ENCODE measurements around the gene XNDC1N. TPM values are rescaled to one million over a fixed set of nuclear protein-coding genes. Genes with fewer than 3 reads are reported as not detected.
"Not testable (repeated sequence)": the region's sequence is repeated elsewhere in the genome, so short reads cannot be mapped to it uniquely, and the experiment has no call there.

The XNDC1N gene
- polyA plus RNA-seq, 3 donors: 1.5 to 2.2 (median 1.7) TPM

DNA sequence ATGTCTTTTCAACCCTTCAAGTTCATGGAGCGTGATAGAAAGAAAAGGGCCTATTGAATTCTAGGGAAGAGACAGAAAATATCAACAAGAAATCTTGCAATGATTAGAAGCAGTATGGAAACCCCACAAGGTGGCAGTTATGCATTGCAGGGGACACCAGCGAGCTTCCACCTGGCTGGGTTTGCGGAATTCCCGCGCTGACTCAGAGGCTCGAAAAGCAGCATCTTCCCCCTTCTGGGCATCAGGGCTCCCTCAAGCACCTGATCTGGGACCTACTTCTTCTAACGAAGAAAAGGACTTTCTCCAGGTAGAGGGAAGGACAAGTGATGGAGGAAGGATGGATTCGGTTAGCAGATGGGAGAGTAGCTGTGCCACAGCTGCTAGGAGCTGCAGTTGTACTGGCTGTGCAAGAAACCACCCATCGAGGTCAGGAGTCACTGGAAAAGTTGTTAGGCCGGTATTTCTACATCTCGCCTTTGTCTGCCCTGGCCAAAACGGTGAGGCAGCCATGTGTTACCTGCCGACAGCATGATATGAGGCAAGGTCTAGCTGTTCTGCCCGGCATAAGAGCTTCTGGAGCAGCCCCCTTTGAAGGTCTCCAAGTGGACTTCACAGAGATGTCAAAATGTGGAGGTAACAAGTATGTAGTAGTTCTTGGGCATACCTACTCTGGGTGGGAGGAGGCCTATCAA, 39.1 kb downstream of the XNDC1N start:
- WGBS, 3 donors: 74 to 94% (median 90%) methylated on average over 13 to 14 of the region's 14 CpGs
- not testable (repeated sequence) for H3K27ac ChIP-seq (ENCODE audit: low read depth, low read length)

DNA sequence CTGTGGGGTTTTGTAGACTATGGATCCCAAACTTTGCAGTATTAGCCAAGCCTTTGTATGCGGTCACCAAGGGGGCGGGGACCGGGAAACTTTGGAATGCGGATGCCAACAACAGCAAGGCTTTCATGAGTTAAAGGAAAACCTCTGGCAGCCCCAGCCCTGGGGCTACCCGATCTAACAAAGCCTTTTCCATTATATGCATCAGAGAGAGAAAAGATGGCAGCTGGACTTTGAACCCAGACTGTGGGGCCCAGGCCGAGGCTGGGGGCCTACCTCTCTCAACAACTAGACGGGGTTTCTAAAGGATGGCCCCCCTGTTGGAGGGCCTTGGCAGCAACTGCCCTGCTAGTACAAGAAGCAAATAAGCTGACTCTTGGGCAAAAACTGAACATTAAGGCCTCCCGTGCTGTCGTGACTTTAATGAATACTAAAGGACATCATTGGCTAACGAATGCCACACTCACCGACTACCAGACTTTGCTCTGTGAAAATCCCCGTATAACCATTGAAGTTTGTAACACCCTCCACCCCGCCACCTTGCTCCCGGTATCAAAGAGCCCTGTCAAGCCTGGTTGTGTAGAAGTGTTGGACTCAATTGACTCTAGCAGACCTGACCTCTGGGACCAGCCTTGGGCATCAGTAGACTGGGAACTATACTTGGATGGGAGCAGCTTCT, 39.9 kb downstream of the XNDC1N start:
- not testable (repeated sequence) for H3K27ac ChIP-seq (ENCODE audit: low read depth, low read length)
- 80 to 97% (median 93%) methylated on average over 14 of the region's 14 CpGs for WGBS, 3 donors

DNA sequence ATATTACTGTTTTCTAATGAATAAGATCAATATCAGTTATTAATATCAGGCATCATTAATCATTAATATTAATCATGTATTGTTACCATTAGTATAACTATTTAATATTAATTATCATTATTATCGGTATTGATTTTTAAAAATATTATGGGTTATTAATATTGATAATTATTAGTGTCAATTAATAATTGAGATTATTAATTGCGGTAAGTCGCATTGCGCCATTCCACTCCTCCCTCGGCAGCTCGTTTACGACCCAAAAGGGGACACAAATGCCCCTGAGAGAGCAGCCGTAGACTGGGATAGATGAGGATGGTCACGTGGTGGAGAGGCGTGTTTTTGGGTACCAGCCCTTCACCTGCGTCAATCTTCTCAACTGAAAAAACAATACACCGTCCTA, 42.6 kb downstream of the XNDC1N start:
- 96 to 98% (median 96%) methylated on average over 12 of the region's 12 CpGs for WGBS, 3 donors
- H3K27ac ChIP-seq (ENCODE audit: low read depth, low read length): not testable (repeated sequence)

Other genes starting within 250 kb of the XNDC1N start
- not detected for gene DEFB108B, start 95.4 kb downstream of the XNDC1N start, polyA plus RNA-seq
- not detected for gene DEFB131B, start 50.1 kb downstream of the XNDC1N start, polyA plus RNA-seq
- 10 to 100 TPM in 2 of 3 donors, 1 to 10 TPM in 1; 7.5 to 21.8 (median 18.4) TPM for gene RNF121, start 452 bp upstream of the XNDC1N start, polyA plus RNA-seq
- gene IL18BP, start 70.3 kb upstream of the XNDC1N start, polyA plus RNA-seq: 10 to 100 TPM in 1 of 3 donors, 1 to 10 TPM in 2; 3.0 to 14.1 (median 4.7) TPM
- gene NUMA1, start 151.9 kb upstream of the XNDC1N start, polyA plus RNA-seq: 100 to 1,000 TPM in 1 of 3 donors, 10 to 100 TPM in 2; 79.0 to 132 (median 90.3) TPM
- 1 to 10 TPM; 4.3 to 6.9 (median 6.0) TPM for gene LRRC51, start 152.3 kb upstream of the XNDC1N start, polyA plus RNA-seq
- gene LAMTOR1, start 174.7 kb upstream of the XNDC1N start, polyA plus RNA-seq: 100 to 1,000 TPM in 2 of 3 donors, 10 to 100 TPM in 1; 71.4 to 181 (median 165) TPM
- not detected for gene TOMT, start 177.3 kb upstream of the XNDC1N start, polyA plus RNA-seq
- gene ANAPC15, start 184.1 kb upstream of the XNDC1N start, polyA plus RNA-seq: 10 to 100 TPM; 26.8 to 46.9 (median 42.3) TPM
- gene FOLR3, start 207.1 kb upstream of the XNDC1N start, polyA plus RNA-seq: 1 to 10 TPM in 2 of 3 donors, under 1 TPM in 1; 0.16 to 3.8 (median 3.2) TPM